ENCODE data around the gene PRUNE2. TPM values are rescaled to one million over a fixed set of nuclear protein-coding genes. Genes with fewer than 3 reads are reported as not detected.

PRUNE2 gene
- total RNA-seq, 3 donors from 2014 or later: 4.6 to 14.7 (median 12.0) TPM

DNA sequence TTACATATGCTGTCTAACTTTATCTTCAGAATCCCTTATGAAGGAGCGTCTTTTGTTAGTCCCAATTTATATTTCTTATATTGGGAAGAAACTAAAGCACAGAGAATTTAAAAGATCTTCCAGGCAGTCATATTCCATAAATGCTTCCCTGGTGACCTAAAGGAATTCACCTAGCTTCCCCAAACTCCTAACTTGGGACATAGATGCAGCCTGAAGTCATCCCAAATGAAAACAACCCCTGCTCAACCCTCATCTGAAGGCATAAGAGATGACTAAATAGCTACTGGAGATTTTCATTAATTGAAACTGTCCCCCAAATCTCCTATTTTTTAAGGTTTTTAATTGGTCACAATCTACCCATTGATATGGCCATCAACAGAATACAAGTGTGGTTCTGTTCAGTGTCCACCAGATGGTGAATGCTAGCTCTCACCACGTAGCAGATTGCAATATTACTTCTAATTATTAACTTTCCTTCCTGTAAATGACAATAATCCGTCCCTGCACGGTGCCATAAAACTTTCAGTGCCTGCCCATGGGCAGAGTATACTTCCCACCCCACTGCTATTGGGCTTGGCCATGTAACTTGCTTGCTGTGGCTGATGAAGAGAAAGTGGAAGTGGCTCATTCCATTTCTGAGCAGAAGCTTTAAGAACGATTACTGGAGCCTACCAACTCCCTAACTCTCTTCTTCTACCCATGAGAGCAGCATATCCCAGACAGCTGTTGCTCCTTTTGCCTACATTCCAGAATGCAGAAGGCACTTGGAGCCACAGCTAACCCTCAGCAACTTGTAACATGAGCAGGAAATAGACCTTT, 18.7 kb downstream of the PRUNE2 start:
- H3K36me3 ChIP-seq: no peaks in the 10 kb centered on the region
- H3K4me1 ChIP-seq: no peaks in the 10 kb centered on the region
- H3K27me3 ChIP-seq: no peaks in the 10 kb centered on the region

GRCh38 chr9:76886318-76886717, 19.6 kb downstream of the PRUNE2 start:
- TF ChIP-seq POLR2AphosphoS5 (IDR thresholded peaks at IDR 0.05) (no peak), POLR2A (IDR thresholded peaks at IDR 0.05) (no peak)
- H3K36me3 ChIP-seq: no peaks in the 10 kb centered on the region
- no peaks in the 10 kb centered on the region for H3K9me3 ChIP-seq
- no peak overlapping the region for H3K27ac ChIP-seq
- H3K4me3 ChIP-seq: no peak overlapping the region
- no peaks in the 10 kb centered on the region for H3K4me1 ChIP-seq
- intact Hi-C loops (cut with DNase I; ENCODE audit: low total_unique reads): loop anchor here (10.0 kb wide), 1 partner anchor 192 kb away; no protein-coding TSS in a partner anchor
- no peaks in the 10 kb centered on the region for H3K27me3 ChIP-seq
- no peak for DNase-seq (ENCODE audit: low spot score in 2 of 2)

More for the DNA sequence above, 18.7 kb downstream of the PRUNE2 start:
- no peak overlapping the region for H3K27ac ChIP-seq
- no peak overlapping the region for H3K4me3 ChIP-seq
- no peaks in the 10 kb centered on the region for H3K9me3 ChIP-seq
- no peak for TF ChIP-seq POLR2AphosphoS5 (IDR thresholded peaks at IDR 0.05)
- TF ChIP-seq POLR2A (IDR thresholded peaks at IDR 0.05): no peak
- TF ChIP-seq, protein P1, sequence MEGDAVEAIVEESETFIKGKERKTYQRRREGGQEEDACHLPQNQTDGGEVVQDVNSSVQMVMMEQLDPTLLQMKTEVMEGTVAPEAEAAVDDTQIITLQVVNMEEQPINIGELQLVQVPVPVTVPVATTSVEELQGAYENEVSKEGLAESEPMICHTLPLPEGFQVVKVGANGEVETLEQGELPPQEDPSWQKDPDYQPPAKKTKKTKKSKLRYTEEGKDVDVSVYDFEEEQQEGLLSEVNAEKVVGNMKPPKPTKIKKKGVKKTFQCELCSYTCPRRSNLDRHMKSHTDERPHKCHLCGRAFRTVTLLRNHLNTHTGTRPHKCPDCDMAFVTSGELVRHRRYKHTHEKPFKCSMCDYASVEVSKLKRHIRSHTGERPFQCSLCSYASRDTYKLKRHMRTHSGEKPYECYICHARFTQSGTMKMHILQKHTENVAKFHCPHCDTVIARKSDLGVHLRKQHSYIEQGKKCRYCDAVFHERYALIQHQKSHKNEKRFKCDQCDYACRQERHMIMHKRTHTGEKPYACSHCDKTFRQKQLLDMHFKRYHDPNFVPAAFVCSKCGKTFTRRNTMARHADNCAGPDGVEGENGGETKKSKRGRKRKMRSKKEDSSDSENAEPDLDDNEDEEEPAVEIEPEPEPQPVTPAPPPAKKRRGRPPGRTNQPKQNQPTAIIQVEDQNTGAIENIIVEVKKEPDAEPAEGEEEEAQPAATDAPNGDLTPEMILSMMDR (IDR thresholded peaks at IDR 0.05): no peak
- intact Hi-C loops (cut with DNase I; ENCODE audit: low total_unique reads): loop anchor here (10.0 kb wide), 1 partner anchor 192 kb away; no protein-coding TSS in a partner anchor
- DNase-seq (ENCODE audit: low spot score in 2 of 2): no peak

DNA sequence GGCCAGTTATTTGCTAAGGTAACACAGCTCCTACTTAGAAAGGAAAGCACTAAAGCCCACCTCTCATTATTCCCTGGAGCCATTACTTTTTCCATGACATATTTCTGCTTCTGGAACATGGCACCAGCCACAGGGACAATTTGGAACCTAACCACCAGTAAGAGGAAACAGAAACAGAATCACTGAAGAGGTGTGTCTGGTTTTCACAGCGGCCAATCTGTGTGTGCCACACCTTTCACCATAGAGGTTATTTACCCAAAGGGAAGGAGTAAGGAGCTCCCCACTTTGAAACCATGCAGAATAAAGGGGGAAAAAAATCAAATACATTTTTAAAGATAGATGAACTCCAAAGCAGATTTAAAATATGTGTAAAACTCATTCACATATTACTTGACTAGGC, 21.1 kb downstream of the PRUNE2 start:
- Histone ChIP-seq H3K9me3 (no peaks in the 10 kb centered on the region), H3K36me3 (no peaks in the 10 kb centered on the region), H3K27me3 (no peaks in the 10 kb centered on the region), H3K27ac (no peak overlapping the region), H3K4me3 (no peak overlapping the region), H3K4me1 (no peaks in the 10 kb centered on the region)
- TF ChIP-seq POLR2AphosphoS5 (IDR thresholded peaks at IDR 0.05): no peak
- TF ChIP-seq, protein P1 (IDR thresholded peaks at IDR 0.05): no peak
- no peak for TF ChIP-seq POLR2A (IDR thresholded peaks at IDR 0.05)
- no peak for DNase-seq (ENCODE audit: low spot score in 2 of 2)
- intact Hi-C loops (cut with DNase I; ENCODE audit: low total_unique reads): loop anchor here (10.0 kb wide), 1 partner anchor 190 kb away; no protein-coding TSS in a partner anchor

DNA sequence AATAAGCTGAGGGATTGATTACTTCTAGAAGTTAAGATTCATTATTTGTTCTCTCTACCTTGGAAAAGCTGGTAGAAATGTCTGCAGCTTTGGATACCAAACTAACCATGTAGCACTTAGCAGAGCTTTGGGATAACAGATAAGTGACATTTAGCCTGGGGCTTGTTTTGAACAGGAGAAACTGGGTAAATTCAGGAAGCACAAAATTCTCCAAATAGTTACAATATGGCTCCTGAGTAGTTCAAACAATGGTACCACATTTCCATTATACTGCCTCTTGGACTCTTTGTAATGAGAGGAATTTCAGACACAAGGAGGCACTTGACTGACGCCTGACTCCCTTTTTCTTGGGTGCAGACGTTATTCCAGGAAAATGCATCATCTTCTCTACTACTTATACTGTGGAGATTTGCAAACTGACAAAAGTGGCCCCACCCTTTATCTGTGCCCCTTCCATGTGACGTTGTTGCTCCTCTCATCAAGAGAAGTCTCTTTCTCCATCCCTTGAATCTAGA, 22.5 kb downstream of the PRUNE2 start:
- Histone ChIP-seq H3K27ac (no peak overlapping the region), H3K4me1 (no peaks in the 10 kb centered on the region), H3K9me3 (no peaks in the 10 kb centered on the region), H3K36me3 (no peaks in the 10 kb centered on the region), H3K27me3 (no peaks in the 10 kb centered on the region), H3K4me3 (no peak overlapping the region)
- DNase-seq (ENCODE audit: low spot score in 2 of 2): no peak
- TF ChIP-seq POLR2A (IDR thresholded peaks at IDR 0.05): no peak
- TF ChIP-seq, protein P1 (IDR thresholded peaks at IDR 0.05): no peak
- TF ChIP-seq POLR2AphosphoS5 (IDR thresholded peaks at IDR 0.05): no peak
- intact Hi-C loops (cut with DNase I; ENCODE audit: low total_unique reads): loop anchor here (10.0 kb wide), 1 partner anchor 189 kb away; no protein-coding TSS in a partner anchor

DNA sequence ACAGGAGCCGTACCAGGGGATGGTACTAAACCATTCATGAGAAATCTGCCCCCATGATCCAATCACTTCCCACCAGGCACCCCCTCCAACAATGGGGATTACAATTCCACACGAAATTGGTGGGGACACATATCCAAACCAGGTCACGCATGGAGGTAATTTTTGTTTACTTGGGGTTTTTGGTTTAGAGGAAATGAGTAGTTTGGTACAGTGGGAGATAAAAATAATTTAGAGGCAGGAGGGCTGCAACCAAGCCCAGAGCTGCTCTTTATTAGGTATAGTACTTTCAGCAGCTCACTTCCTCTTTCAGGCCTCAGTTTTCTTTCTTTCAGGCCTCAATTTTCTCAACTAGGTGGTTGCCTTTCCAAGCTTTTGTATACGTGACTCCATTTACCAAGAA, 23.2 kb downstream of the PRUNE2 start:
- no peak for TF ChIP-seq POLR2A (IDR thresholded peaks at IDR 0.05)
- TF ChIP-seq POLR2AphosphoS5 (IDR thresholded peaks at IDR 0.05): no peak
- TF ChIP-seq, protein P1 (IDR thresholded peaks at IDR 0.05): no peak
- no peaks in the 10 kb centered on the region for H3K9me3 ChIP-seq
- no peaks in the 10 kb centered on the region for H3K27me3 ChIP-seq
- no peak overlapping the region for H3K4me3 ChIP-seq
- DNase-seq (ENCODE audit: low spot score in 2 of 2): no peak
- no peaks in the 10 kb centered on the region for H3K4me1 ChIP-seq
- intact Hi-C loops (cut with DNase I; ENCODE audit: low total_unique reads): loop anchor here (10.0 kb wide), 1 partner anchor 188 kb away; no protein-coding TSS in a partner anchor
- H3K36me3 ChIP-seq: no peaks in the 10 kb centered on the region
- H3K27ac ChIP-seq: no peak overlapping the region

Measured in breast epithelium (tissue), 4 donors.